ENCODE measurements around the gene EVI5L. TPM values are rescaled to one million over a fixed set of nuclear protein-coding genes. Genes with fewer than 3 reads are reported as not detected.

Gene EVI5L
- total and polyA plus RNA-seq, 2 of the 4 experiments (the other 2 are of a cell fraction), result 12.7 to 14.6 TPM

GRCh38 chr19:7866399-7867091 is 36.5 kb downstream of the EVI5L start:
- H2BK20ac ChIP-seq (ENCODE audit: low read depth, low read length), result no peak overlapping the region
- no peak overlapping the region for H3K23ac ChIP-seq (ENCODE audit: low read depth, low read length)
- no peak overlapping the region for H2BK15ac ChIP-seq (ENCODE audit: low read depth, low read length)
- H2AK5ac ChIP-seq (ENCODE audit: low read depth, low read length), result no peak overlapping the region
- no peak overlapping the region for H2BK120ac ChIP-seq (ENCODE audit: low read depth, low read length)
- BruUV-seq (replicated peaks), result no TSS peak
- ATAC-seq (ENCODE audit: low read depth) (no peak), DNase-seq (no peak)
- no peak overlapping the region for H3K4ac ChIP-seq (ENCODE audit: low read depth, low read length)
- H3K4me1 ChIP-seq (ENCODE audit: control insufficient read depth, insufficient read depth, low read length), result peaks cover 12% of the 10 kb centered on the region
- intact Hi-C loops (cut with micrococcal nuclease) (no loop called here), in situ Hi-C loops (cut with MboI; ENCODE audit: low sequenced_read_pairs) (no loop called here), dilution Hi-C loops (cut with HindIII; ENCODE audit: low sequenced_read_pairs, unreplicated experiment) (no loop called here)
- no peak overlapping the region for H3K4me2 ChIP-seq (ENCODE audit: low read depth, low read length)
- no peak overlapping the region for H3K27ac ChIP-seq (ENCODE audit: insufficient read depth, low read length)
- ChIA-PET POLR2A (ENCODE audit: unreplicated experiment) (no interaction called here), CTCF (no interaction called here)
- H3K79me1 ChIP-seq (ENCODE audit: low read depth in 1 of 2, low read length in 2 of 2), result no peaks in the 10 kb centered on the region
- peaks cover 12% of the 10 kb centered on the region; the same call in 1 of the 2 replicates for H4K20me1 ChIP-seq (ENCODE audit: insufficient read depth, low read length)
- 62% methylated on average over 4 of the region's 12 CpGs; no CpG with 5 or more reads in 1 of the 2 experiments for WGBS, 2 experiments (ENCODE audit: extremely low coverage in 2 of 2, insufficient read length in 1 of 2)
- H3K9me1 ChIP-seq (ENCODE audit: insufficient read depth, low read length), result no peaks in the 10 kb centered on the region
- no peak overlapping the region for H2AK9ac ChIP-seq (replicated peaks; ENCODE audit: low read depth, low read length, poor library complexity)
- H3K36me3 ChIP-seq (ENCODE audit: control insufficient read depth, insufficient read depth, low read length), result no peaks in the 10 kb centered on the region
- no peak overlapping the region for H3K14ac ChIP-seq (replicated peaks; ENCODE audit: low read depth, low read length)
- no peak overlapping the region for H4K91ac ChIP-seq (ENCODE audit: insufficient read depth, low read depth, low read length)
- no peak overlapping the region for H3K9ac ChIP-seq (ENCODE audit: low read depth, low read length)
- TF ChIP-seq POLR2A (IDR thresholded peaks at IDR 0.05; ENCODE audit: low read depth, low read length), result no peak
- no peak for TF ChIP-seq RFX5 (IDR thresholded peaks at IDR 0.05; ENCODE audit: low read depth, low read length)
- no peak for TF ChIP-seq CEBPB (IDR thresholded peaks at IDR 0.05; ENCODE audit: low read depth, low read length)
- no peak for TF ChIP-seq RCOR1 (IDR thresholded peaks at IDR 0.05; ENCODE audit: insufficient replicate concordance, low read length)
- no peak for TF ChIP-seq RAD21 (IDR thresholded peaks at IDR 0.05; ENCODE audit: low read length)
- no peak for TF ChIP-seq SMC3 (IDR thresholded peaks at IDR 0.05; ENCODE audit: low read depth, low read length)
- no peak for TF ChIP-seq FOS (IDR thresholded peaks at IDR 0.05; ENCODE audit: low read depth, low read length)
- TF ChIP-seq CTCF (conservative IDR thresholded peaks at IDR 0.05; ENCODE audit: low read depth, low read length), result no peak
- no peak for TF ChIP-seq MXI1 (IDR thresholded peaks at IDR 0.05; ENCODE audit: borderline replicate concordance, low read depth, low read length)
- no peak for TF ChIP-seq MAFK (IDR thresholded peaks at IDR 0.05; ENCODE audit: low read depth, low read length)
- no peak for TF ChIP-seq CHD1 (IDR thresholded peaks at IDR 0.05; ENCODE audit: low read depth, low read length)
- TF ChIP-seq MAZ (IDR thresholded peaks at IDR 0.05; ENCODE audit: borderline replicate concordance, low read depth, low read length), result no peak
- TF ChIP-seq NFE2L2 (IDR thresholded peaks at IDR 0.05; ENCODE audit: low read depth, low read length), result no peak
- no peak for TF ChIP-seq ELK1 (IDR thresholded peaks at IDR 0.05; ENCODE audit: borderline replicate concordance, low read depth, low read length)
- no peak for TF ChIP-seq BHLHE40 (IDR thresholded peaks at IDR 0.05; ENCODE audit: low read depth, low read length)
- TF ChIP-seq USF2 (IDR thresholded peaks at IDR 0.05; ENCODE audit: low read depth, low read length), result no peak
- H3K9me3 ChIP-seq (ENCODE audit: control insufficient read depth, insufficient read depth, low read length), result no peaks in the 10 kb centered on the region
- no peak overlapping the region for H4K8ac ChIP-seq (ENCODE audit: low read depth in 2 of 2, low read length in 2 of 2)
- H2BK5ac ChIP-seq (ENCODE audit: low read depth, low read length, poor library complexity, severe bottlenecking), result no peak overlapping the region
- no peak overlapping the region for H3K18ac ChIP-seq (ENCODE audit: low read depth, low read length)
- no peak overlapping the region for H4K5ac ChIP-seq (ENCODE audit: low read depth, low read length)
- H3K56ac ChIP-seq (ENCODE audit: extremely low read depth, insufficient read depth, low read length), result no peak overlapping the region
- no peak overlapping the region for H2AFZ ChIP-seq (replicated peaks; ENCODE audit: low read length, poor library complexity)
- H3K27me3 ChIP-seq (ENCODE audit: control insufficient read depth, insufficient read depth, low read length), result peaks cover 6% of the 10 kb centered on the region; the same call in 1 of the 2 replicates
- H3K4me3 ChIP-seq (ENCODE audit: insufficient read depth, low read depth, low read length), result no peak overlapping the region
